Sigmoid colon (tissue), 3 donors: ENCODE measurements around the gene ELMOD3.

Experiments used
- POLR2A ChIP-seq, 2 donors: fragments of 450-650 bp; IDR thresholded peaks; one replicate each; pipeline ENCODE4 v1.6.1; 2016; ENCODE audit warnings: antibody characterized with exemption in 2 of 2, mild to moderate bottlenecking in 2 of 2, moderate library complexity in 2 of 2
- TF ChIP-seq, protein P1 (sequence below), 4 experiments: fragments of 450-650 bp in 3 of 4; fragments of 200-600 bp in 1 of 4; IDR thresholded peaks; one replicate each; pipeline ENCODE4 v1.5.1; 2016 to 2019; ENCODE audit warnings: antibody characterized with exemption in 4 of 4, mild to moderate bottlenecking in 3 of 4, moderate library complexity in 2 of 4

DNA sequence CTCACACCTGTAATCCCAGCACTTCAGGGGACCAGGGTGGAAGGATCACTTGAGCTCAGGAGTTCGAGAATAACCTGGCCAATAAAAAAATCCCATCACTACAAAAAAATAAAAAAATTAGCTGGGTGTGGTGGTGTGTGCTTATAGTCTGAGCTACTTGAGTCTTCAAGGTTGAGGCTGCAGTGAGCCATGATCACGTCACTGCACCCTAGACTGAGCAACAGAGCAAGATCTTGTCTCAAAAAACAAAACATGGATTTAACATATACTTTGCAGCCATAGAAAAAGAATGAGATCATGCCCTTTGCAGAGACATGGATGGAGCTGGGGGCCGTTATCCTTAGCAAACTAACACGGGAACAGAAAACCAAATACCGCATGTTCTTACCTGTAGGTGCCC is 86.2 kb downstream of the ELMOD3 start:
- TF ChIP-seq, protein P1, sequence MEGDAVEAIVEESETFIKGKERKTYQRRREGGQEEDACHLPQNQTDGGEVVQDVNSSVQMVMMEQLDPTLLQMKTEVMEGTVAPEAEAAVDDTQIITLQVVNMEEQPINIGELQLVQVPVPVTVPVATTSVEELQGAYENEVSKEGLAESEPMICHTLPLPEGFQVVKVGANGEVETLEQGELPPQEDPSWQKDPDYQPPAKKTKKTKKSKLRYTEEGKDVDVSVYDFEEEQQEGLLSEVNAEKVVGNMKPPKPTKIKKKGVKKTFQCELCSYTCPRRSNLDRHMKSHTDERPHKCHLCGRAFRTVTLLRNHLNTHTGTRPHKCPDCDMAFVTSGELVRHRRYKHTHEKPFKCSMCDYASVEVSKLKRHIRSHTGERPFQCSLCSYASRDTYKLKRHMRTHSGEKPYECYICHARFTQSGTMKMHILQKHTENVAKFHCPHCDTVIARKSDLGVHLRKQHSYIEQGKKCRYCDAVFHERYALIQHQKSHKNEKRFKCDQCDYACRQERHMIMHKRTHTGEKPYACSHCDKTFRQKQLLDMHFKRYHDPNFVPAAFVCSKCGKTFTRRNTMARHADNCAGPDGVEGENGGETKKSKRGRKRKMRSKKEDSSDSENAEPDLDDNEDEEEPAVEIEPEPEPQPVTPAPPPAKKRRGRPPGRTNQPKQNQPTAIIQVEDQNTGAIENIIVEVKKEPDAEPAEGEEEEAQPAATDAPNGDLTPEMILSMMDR (IDR thresholded peaks at IDR 0.05) = no peak
- no peak for TF ChIP-seq POLR2A (IDR thresholded peaks at IDR 0.05)
